Thyroid gland (tissue), 4 donors: ENCODE data around the gene SDC3.

ENCODE experiments used
- POLR2A ChIP-seq, 2 donors: fragments of 450-650 bp; IDR thresholded peaks; one replicate each; pipeline ENCODE4 v1.6.1; 2017; ENCODE audit warnings: antibody characterized with exemption in 2 of 2, mild to moderate bottlenecking in 2 of 2, moderate library complexity in 1 of 2
- TF ChIP-seq, protein P1 (sequence below), 6 experiments: fragments of 200-600 bp in 3 of 6; fragments of 450-650 bp in 3 of 6; sonication (generic) in 3 of 6; IDR thresholded peaks; one replicate each; pipeline ENCODE4 v1.5.1; 2016 to 2019; ENCODE audit warnings: antibody characterized with exemption in 6 of 6, mild to moderate bottlenecking in 2 of 6, inconsistent platforms in 1 of 6, moderate library complexity in 1 of 6

DNA sequence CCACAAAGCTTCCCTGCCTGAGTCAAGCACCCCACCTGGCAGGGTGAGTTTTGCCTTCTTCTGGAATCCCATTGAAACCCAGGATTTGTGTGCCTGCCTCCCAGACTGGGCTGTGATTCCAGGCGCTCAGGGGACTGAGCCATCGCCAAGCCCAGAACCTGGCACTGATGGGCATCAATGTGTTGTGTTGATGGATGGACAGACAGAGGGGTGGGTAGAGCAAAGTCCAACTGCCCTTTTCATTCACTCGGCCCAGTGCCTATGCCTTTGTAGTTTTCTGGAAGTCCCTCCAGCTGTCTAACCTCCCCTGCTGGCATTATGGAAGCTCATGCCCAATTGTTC, 85.0 kb downstream of the SDC3 start:
- no peak for TF ChIP-seq POLR2A (IDR thresholded peaks at IDR 0.05)
- TF ChIP-seq, protein P1, sequence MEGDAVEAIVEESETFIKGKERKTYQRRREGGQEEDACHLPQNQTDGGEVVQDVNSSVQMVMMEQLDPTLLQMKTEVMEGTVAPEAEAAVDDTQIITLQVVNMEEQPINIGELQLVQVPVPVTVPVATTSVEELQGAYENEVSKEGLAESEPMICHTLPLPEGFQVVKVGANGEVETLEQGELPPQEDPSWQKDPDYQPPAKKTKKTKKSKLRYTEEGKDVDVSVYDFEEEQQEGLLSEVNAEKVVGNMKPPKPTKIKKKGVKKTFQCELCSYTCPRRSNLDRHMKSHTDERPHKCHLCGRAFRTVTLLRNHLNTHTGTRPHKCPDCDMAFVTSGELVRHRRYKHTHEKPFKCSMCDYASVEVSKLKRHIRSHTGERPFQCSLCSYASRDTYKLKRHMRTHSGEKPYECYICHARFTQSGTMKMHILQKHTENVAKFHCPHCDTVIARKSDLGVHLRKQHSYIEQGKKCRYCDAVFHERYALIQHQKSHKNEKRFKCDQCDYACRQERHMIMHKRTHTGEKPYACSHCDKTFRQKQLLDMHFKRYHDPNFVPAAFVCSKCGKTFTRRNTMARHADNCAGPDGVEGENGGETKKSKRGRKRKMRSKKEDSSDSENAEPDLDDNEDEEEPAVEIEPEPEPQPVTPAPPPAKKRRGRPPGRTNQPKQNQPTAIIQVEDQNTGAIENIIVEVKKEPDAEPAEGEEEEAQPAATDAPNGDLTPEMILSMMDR (IDR thresholded peaks at IDR 0.05) = no peak
